HG03060 (cell line): ENCODE results near the gene NSD2.

ENCODE experiments used
- ATAC-seq: cut with Tn5 transposase; IDR thresholded peaks from one replicate; pipeline ENCODE4 v1.9.1; 2021; ENCODE audit warnings: low read depth, moderate number of reproducible peaks; ENCODE audit not compliant: unreplicated experiment

The NSD2 gene

DNA sequence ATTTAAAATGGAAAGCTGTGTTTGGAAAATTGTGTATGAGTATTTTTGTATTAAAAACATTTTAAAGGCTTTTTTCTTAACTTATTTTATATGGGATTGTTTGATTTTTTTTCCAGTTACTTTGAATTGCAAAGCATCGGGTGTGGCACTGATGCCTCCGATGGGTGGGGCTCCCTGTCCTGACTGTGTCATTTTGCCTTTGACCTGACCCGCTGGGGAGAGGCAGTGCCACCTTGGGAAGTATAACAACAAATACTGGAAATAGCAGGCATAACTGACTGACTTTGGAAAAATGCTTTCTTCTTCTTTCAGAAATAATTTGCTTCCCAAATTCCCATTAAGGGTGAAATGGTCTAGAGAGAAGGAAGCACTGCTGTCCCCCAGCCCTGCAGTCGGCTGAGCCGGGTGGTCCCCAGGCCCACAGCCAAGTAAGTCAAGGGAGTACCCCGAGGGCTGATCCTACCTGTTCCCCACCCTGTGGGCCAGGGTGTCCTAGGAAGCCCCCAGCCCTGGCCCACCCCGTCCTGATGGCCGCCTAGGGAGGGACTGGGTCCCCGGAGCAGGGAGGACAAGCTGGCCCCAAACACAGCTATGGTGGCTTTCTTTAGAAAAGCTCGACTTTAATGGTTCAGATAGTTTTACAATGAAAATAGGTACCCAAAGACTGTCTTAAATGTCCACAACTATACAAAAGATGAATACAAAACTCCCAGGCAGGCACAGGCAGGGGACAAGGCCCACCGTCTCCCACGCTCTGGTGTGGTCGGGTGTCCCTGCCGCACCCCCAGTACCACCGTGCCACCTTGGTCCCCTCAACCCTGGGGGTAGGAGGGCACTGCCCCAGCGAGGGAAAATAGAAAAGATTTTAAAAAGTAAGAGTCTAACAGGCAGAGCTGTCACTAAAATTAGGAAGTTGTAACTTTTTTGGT lies 111.2 kb downstream of the NSD2 start:
- no peak for ATAC-seq

DNA sequence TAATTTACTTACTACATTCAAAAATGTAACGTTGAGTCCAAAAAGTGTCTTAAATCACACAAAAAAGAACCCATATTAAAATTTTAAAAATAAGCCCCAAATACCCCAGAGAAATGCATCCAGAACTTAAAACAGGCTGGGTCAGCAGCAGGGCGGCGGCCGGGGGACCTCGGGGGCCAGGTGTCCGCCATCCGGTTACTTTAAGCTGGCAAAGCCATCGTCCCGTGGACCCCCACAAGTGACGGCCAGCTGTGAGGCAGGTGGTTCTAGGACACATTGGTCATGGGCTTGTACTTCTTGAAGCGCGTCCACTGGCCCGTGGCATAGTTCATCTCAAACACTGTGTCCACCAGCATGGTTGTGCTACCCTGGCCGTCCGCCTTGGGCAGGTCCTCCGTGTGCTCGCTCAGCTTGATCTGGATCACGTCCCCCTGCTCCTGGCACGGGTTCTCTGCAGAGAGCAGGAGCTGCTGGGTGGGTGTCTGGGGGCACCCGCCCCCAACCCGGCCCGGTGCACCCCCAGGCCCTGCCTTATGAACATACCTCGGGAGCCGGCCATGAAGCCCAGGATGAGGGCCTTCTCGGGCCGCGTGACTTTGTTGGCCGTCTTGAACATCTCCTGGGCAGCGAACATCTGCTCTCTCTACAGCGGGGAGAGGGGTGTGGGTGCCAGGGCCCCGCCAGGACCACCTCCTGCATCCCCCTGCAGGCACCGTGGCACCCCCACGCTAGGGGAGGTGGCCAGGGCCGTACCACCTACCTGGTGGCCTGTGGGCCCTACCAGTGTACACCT lies 112.1 kb downstream of the NSD2 start:
- ATAC-seq: no peak

- no peak for ATAC-seq
Measured at GRCh38 chr4:1983846-1984405, 112.7 kb downstream of the NSD2 start.

GRCh38 chr4:1984406-1985191 lies 113.4 kb downstream of the NSD2 start:
- ATAC-seq: no peak

DNA sequence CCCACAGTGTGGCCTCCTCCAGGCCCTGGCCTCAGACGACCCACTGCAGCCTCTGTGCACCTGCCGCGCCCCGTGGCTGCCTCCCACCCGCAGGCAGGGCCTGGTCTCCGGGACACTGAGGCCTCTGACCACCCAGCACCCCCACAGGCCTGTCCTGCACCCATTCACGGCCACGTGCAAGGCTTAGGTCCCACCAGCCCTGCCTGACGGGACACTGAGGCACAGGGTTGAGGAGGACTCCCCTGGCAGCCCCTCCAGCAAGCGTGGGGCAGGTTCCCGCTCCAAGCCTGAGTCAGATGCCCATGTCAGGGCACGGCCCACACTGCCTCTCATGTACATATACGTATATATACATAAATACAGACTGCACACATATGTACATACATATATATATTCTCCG lies 114.1 kb downstream of the NSD2 start:
- no peak for ATAC-seq

GRCh38 chr4:1985780-1986577 lies 114.8 kb downstream of the NSD2 start:
- no peak for ATAC-seq

- no peak for ATAC-seq
Measured at GRCh38 chr4:1986578-1987210, 115.5 kb downstream of the NSD2 start.

DNA sequence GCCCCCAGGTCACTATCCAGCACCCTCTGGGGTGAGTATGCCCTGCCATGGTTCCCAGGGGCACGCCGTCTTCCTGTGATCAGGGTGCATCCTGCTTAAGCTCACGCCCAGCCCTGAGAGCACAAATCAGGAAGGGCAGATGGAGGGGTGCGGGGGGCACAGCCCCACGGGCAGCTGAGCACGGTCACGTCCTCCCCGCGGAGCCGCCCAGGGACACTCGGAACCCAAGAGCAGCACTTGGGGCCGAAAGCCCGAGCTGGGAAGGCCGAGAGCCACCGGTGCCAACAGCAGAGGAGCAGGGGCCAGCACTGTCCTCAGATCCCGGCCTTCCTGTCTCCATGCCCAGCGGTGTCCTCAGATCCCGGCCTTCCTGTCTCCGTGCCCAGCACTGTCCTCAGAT lies 116.1 kb downstream of the NSD2 start:
- ATAC-seq: no peak

DNA sequence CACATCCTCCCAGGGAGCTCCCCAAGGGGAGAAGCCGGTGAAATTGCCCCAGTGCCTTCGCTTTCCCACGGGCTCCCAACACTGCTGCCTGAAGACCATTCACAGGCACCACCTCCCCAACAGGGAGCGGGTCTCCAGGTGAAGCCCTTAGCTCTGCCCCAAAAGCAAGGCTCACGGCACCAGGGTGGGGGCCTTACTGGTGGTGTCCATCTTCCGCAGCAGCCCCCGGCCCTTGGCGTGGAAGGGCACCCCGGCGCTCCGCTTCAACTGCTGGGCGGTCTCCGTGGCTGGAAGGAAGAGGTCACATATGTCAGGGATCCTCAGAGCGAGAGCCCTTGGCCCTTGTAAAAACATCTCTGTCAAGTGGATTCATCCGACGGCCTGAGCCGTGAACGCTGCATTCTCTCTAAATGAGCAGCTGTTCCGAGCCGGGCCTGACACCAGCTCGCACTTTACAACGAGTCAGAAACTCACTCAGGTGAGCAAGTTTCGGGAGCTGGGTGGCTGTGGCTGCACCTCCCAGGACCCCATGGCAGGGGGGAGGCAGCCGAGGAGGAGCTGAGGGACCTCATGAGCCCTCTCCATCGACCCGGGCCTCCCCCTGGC lies 116.6 kb downstream of the NSD2 start:
- ATAC-seq: no peak

GRCh38 chr4:1988327-1988724 lies 117.1 kb downstream of the NSD2 start:
- ATAC-seq: no peak

GRCh38 chr4:1989533-1990347 lies 118.5 kb downstream of the NSD2 start:
- ATAC-seq: no peak

GRCh38 chr4:1990348-1990645 lies 119.1 kb downstream of the NSD2 start:
- ATAC-seq: no peak

DNA sequence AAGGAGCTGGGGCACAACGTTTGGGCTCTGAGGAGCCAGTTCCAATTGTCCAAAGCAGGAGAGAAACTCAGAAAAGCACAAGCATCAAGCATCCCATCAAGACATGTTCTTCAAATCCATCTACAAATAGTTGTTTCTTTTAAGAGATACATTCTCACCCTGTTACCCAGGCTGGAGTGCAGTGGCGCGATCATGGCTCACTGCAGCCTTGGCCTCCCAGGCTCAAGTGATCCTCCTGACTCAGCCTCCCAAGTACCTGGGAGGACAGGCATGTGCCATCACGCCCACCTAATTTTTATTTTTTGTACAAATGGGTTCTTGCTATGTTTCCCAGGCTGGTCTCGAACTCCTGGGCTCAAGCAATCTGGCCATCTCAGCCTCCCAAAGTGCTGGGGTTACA lies 119.5 kb downstream of the NSD2 start:
- no peak for ATAC-seq

DNA sequence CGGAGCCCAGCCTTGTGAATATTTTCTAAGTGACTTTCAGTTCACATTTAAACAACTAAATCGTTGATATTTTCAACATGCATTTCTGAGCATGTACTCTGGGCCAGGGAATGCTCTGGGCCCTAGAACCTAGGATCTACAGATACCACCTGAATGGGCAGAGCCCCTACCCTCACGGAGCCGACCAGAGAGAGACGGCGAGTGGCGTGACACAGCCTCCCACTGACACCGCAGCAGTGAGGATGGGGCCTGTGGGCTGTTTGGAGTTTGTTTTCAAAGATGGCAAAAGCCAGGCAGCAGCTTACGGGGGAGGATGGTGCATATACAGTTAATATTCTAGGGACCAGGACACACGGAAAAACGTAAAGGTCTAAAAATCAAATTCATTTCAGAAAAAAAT lies 119.9 kb downstream of the NSD2 start:
- no peak for ATAC-seq

DNA sequence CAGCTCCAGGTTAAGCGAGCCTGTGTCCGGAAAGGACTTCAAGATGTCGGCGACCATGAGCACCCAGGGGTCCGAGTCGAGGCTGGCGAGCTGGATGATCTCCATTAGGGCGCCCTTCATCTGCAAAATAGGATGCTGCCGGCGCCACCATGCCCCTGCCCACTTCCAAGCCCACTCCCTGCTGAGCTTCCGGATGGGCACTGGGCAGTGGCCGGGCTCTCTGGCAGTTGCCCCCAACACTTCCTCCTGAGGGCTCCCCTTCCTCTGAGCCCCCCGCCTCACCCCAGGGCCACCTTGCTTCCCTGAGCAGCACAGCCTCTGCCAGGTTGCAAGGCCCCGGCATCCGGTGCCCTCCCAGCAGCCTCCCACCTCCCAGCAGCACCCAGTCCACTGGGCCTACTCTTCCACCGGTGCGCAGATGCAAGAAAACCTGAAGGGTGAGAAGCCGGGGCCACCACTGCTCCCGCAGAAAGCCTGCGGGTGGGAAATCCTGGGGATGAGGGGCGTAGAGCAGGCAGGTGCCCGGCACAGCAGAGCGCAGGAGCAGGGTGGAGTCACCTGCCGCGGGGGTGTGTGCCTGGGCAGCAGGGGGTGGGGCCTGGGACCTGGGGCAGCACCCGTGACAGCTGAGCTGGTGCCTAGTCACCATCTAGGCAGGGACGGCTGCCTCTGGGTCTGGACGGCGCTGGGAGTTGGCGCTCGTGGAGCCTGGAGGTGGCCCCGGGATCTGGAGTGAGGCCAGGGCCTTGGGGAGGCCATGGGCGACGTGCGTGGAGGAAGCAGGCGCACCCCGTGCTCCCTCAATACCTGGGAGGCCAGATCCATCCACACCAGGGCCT lies 120.6 kb downstream of the NSD2 start:
- no peak for ATAC-seq

DNA sequence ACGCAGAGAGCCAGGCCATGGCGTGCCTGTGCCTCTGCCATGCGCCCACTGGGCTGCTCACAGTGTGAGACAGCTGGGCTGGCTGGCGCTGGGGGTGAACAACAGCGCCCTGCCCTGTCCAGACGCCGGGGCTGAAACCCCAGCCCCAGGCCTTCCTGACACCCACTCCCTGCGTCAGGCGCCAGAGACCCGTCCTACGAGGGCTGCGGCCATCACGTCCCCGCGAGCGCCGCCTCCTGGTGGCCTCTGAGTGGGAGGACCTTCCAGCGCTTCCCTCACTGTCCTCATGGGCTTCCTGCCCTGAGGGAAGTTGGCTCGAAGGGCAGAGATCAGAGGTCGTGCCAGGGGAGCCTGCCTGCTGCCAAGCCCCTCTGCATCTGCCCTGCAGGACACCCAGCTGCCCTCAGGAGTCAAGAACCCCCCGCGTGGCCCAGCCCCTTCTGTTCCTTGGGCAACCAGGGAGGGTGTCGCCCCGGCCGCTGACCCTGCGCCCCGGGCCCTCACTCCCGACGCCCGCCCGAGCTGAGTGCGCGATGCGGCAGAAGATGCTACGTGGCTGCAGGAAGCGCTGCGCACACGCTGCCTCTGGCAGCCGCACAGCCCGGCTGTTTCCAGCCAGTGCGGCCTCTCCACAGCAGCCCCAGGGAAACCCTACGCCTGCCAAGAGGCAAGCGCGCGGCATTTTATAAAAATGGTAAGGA lies 121.4 kb downstream of the NSD2 start:
- ATAC-seq: no peak

DNA sequence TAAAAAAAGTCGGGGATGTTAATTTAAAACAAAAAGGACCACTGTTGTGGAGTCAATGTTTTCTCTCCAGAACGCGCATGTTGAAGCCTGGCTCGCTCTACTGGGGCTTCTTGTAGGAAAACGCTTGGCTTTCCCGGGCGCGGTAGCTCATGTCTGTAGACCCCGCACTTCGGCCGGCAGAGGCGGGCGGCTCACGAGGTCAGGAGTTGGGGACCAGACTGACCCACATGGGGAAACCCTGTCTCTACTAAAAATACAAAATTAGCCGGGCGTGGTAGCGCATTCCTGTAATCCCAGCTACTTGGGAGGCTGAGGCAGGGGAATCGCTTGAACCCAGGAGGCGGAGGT lies 122.0 kb downstream of the NSD2 start:
- no peak for ATAC-seq
